ENCODE results near the gene MIEF1.

MIEF1 gene

GRCh38 chr22:39532215-39533073 lies 30.4 kb downstream of the MIEF1 start, which contains the start of gene RPS19BP1:
RPS19BP1 (minus strand) TSS chr22:39532748; CDS start chr22:39532738, 10 bp downstream.
- DNase-seq, result peak; percentile 98

- DNase-seq, result no peak
These were observed 32.0 kb downstream of the MIEF1 start for GRCh38 chr22:39534092-39534506.

GRCh38 chr22:39534591-39535356 lies 32.7 kb downstream of the MIEF1 start:
- peak; percentile 88 for DNase-seq

GRCh38 chr22:39535357-39535725 lies 33.3 kb downstream of the MIEF1 start:
- DNase-seq, result no peak

- DNase-seq, result no peak
These were observed 33.9 kb downstream of the MIEF1 start for GRCh38 chr22:39535831-39536449.

GRCh38 chr22:39536711-39537110 lies 34.6 kb downstream of the MIEF1 start:
- DNase-seq, result no peak

GRCh38 chr22:39537975-39538374 lies 35.9 kb downstream of the MIEF1 start:
- DNase-seq, result no peak

GRCh38 chr22:39543095-39543494 lies 41.0 kb downstream of the MIEF1 start:
- DNase-seq, result no peak

- DNase-seq, result peak; percentile 80
These were observed 43.6 kb downstream of the MIEF1 start for GRCh38 chr22:39545386-39546365.

GRCh38 chr22:39546889-39547586 lies 44.9 kb downstream of the MIEF1 start:
- DNase-seq, result no peak

- DNase-seq, result no peak
These were observed 45.5 kb downstream of the MIEF1 start for GRCh38 chr22:39547587-39547947.

- DNase-seq, result no peak
These were observed 51.3 kb downstream of the MIEF1 start for GRCh38 chr22:39553429-39553828.

- no peak for DNase-seq
These were observed 52.1 kb downstream of the MIEF1 start for GRCh38 chr22:39554151-39554550.

GRCh38 chr22:39556970-39557841 lies 55.1 kb downstream of the MIEF1 start:
- DNase-seq, result no peak

- DNase-seq, result no peak
These were observed 56.2 kb downstream of the MIEF1 start for GRCh38 chr22:39558254-39558727.

- no peak for DNase-seq
These were observed 56.9 kb downstream of the MIEF1 start for GRCh38 chr22:39558950-39559349.

GRCh38 chr22:39559456-39560105 lies 57.5 kb downstream of the MIEF1 start:
- no peak for DNase-seq

- no peak for DNase-seq
These were observed 58.0 kb downstream of the MIEF1 start for GRCh38 chr22:39560127-39560526.

- DNase-seq, result no peak
These were observed 60.9 kb downstream of the MIEF1 start for GRCh38 chr22:39562839-39563489.

Data from right forelimb (tissue), 1 donor.